K562 (cell line): ENCODE measurements around the gene TRMT1. TPM values are rescaled to one million over a fixed set of nuclear protein-coding genes. Genes with fewer than 3 reads are reported as not detected.
A peak's percentile ranks its signal among the peaks of the same experiment; 100 is the strongest.

Experiments used
- CBX1 ChIP-seq: sonication (generic); IDR thresholded peaks from 2 replicates; pipeline ENCODE4 v1.6.1; 2016; ENCODE audit warnings: antibody characterized with exemption, low read depth, mild to moderate bottlenecking
- ELF1 ChIP-seq: fragments of 200-800 bp; sonication (Bioruptor generic); IDR thresholded peaks from 2 replicates; pipeline ENCODE4 v1.6.1; 2016; ENCODE audit warnings: missing genetic modification characterization, missing compliant biosample characterization
- KAT8 ChIP-seq: fragments of 450-650 bp; IDR thresholded peaks from 2 replicates; pipeline ENCODE4 v1.6.1; 2016; ENCODE audit warnings: low read depth, mild to moderate bottlenecking
- LEF1 ChIP-seq: fragments of 450-650 bp; IDR thresholded peaks from 2 replicates; pipeline ENCODE4 v1.6.1; 2016; ENCODE audit warnings: mild to moderate bottlenecking
- MED1 ChIP-seq: sonication (generic); formaldehyde crosslinking; IDR thresholded peaks from 2 replicates; pipeline ENCODE4 v1.8.1; 2023; ENCODE audit warnings: missing genetic modification reagents, borderline replicate concordance
- NCOR1 ChIP-seq: fragments of 450-650 bp; IDR thresholded peaks from 2 replicates; pipeline ENCODE4 v1.6.1; 2016; ENCODE audit warnings: mild to moderate bottlenecking, moderate library complexity
- TAF1 ChIP-seq: IDR thresholded peaks from 2 replicates; pipeline ENCODE4 v1.6.1; 2011; ENCODE audit warnings: mild to moderate bottlenecking, low read length, moderate library complexity; ENCODE audit not compliant: insufficient read depth, control insufficient read depth, severe bottlenecking; ENCODE audit errors: extremely low read depth
- TAF9B ChIP-seq: fragments of 450-650 bp; IDR thresholded peaks from 2 replicates; pipeline ENCODE4 v1.6.1; 2018; ENCODE audit warnings: mild to moderate bottlenecking; ENCODE audit not compliant: partially characterized antibody
- ZNF217 ChIP-seq: sonication (generic); formaldehyde crosslinking; IDR thresholded peaks from 2 replicates; pipeline ENCODE4 v1.8.0; 2022; ENCODE audit warnings: mild to moderate bottlenecking, missing genetic modification reagents
- ZNF224 ChIP-seq: sonication (generic); formaldehyde crosslinking; IDR thresholded peaks from 2 replicates; pipeline ENCODE4 v1.8.0; 2022; ENCODE audit warnings: mild to moderate bottlenecking, missing genetic modification reagents
- ZNF239 ChIP-seq: fragments of 250-450 bp; sonication (Bioruptor Pico); IDR thresholded peaks from 2 replicates; pipeline ENCODE4 v1.4.0; 2020; ENCODE audit warnings: mild to moderate bottlenecking
- ZNF408 ChIP-seq: fragments of 250-450 bp; sonication (Bioruptor Pico); IDR thresholded peaks from 2 replicates; pipeline ENCODE4 v1.4.0; 2020; ENCODE audit warnings: low read depth, mild to moderate bottlenecking, moderate library complexity
- ZNF785 ChIP-seq: fragments of 250-450 bp; sonication (Bioruptor Pico); IDR thresholded peaks from 2 replicates; pipeline ENCODE4 v1.4.0; 2020; ENCODE audit warnings: mild to moderate bottlenecking
- ZSCAN29 ChIP-seq: fragments of 450-650 bp; IDR thresholded peaks from 2 replicates; pipeline ENCODE4 v1.6.1; 2017
- ZSCAN32 ChIP-seq: fragments of 450-650 bp; formaldehyde crosslinking; IDR thresholded peaks from 2 replicates; pipeline ENCODE4 v1.4.0; 2020; ENCODE audit warnings: mild to moderate bottlenecking, moderate library complexity
- polyA plus RNA-seq, 8 experiments: library from polyadenylated mRNA; depleted of rRNA in 4 of 8; stranded (reverse) in 5 of 8; unstranded in 3 of 8; fragments of >200 nt; fragmentation: Nextera tagmentation in 2 of 8; fragmentation: Illumina TruSeq in 1 of 8; extraction: Ambion mirVana in 2 of 8; extraction: Trizol in 1 of 8; gene quantifications; 2 replicates each; pipeline versions ENCODE4 v1.2.1 to v1.2.3, GENCODE V29; 2011 to 2014; ENCODE audit warnings: inconsistent platforms in 1 of 8, missing spikeins in 1 of 8
- total RNA-seq, 7 experiments: library from RNA; depleted of rRNA in 6 of 7; stranded (reverse); fragments of >200 nt in 6 of 7; fragmentation: Illumina TruSeq in 2 of 7; extraction: Trizol in 2 of 7; gene quantifications; 2 replicates each; pipeline versions ENCODE4 v1.2.1 to v1.2.3, GENCODE V29; 2011 to 2021; ENCODE audit warnings: low replicate concordance in 1 of 7
- TF ChIP-seq, protein P1 (sequence below): fragments of 200-800 bp; sonication (Bioruptor generic); IDR thresholded peaks from 2 replicates; pipeline ENCODE4 v1.6.1; 2016; ENCODE audit warnings: missing genetic modification characterization, missing compliant biosample characterization
- TF ChIP-seq, protein P2 (sequence below): fragments of 250-450 bp; sonication (Bioruptor Pico); IDR thresholded peaks from 2 replicates; pipeline ENCODE4 v1.8.0; 2022; ENCODE audit warnings: inconsistent platforms
- TF ChIP-seq, protein P3 (sequence below): sonication (generic); formaldehyde crosslinking; IDR thresholded peaks from 2 replicates; pipeline ENCODE4 v1.8.1; 2023; ENCODE audit warnings: mild to moderate bottlenecking, missing genetic modification reagents
- TF ChIP-seq, protein P4 (sequence below): fragments of 250-450 bp; sonication (Bioruptor Pico); IDR thresholded peaks from 2 replicates; pipeline ENCODE4 v1.5.1; 2021; ENCODE audit warnings: mild to moderate bottlenecking

TRMT1 gene
- total and polyA plus RNA-seq, 9 of the 15 experiments (the other 6 are each of a cell fraction or from before 2014, with no cell fraction given): 5.8 to 158 (median 54.3) TPM

DNA sequence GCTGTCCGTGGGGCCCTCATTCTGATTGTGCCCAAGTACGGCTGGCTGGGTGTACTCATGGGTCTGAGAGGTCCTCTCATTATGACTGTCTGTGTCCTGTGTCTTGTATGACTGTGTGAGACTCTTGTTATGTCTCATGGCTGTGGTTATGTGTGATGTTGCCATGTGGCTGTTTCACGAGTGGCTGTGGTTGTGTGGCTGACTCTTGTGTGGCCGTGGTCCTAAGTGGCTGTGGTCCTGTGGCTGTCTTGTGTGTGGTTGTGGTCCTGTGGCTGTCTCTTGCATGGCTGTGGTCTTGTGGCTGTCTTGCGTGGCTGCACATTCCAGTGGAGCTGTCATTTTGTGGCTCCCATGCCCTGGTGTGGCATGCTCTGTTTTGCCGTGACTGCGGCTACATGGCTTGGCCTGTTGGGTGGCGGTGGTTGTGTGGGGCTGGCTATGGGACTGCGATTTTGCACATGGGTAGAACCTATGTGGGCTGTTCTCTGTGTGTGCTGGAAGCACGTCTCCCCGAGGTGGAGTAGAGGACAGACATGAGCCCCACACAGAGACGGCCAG is 16.4 kb downstream of the TRMT1 start (continued):
- TF ChIP-seq, protein P1, sequence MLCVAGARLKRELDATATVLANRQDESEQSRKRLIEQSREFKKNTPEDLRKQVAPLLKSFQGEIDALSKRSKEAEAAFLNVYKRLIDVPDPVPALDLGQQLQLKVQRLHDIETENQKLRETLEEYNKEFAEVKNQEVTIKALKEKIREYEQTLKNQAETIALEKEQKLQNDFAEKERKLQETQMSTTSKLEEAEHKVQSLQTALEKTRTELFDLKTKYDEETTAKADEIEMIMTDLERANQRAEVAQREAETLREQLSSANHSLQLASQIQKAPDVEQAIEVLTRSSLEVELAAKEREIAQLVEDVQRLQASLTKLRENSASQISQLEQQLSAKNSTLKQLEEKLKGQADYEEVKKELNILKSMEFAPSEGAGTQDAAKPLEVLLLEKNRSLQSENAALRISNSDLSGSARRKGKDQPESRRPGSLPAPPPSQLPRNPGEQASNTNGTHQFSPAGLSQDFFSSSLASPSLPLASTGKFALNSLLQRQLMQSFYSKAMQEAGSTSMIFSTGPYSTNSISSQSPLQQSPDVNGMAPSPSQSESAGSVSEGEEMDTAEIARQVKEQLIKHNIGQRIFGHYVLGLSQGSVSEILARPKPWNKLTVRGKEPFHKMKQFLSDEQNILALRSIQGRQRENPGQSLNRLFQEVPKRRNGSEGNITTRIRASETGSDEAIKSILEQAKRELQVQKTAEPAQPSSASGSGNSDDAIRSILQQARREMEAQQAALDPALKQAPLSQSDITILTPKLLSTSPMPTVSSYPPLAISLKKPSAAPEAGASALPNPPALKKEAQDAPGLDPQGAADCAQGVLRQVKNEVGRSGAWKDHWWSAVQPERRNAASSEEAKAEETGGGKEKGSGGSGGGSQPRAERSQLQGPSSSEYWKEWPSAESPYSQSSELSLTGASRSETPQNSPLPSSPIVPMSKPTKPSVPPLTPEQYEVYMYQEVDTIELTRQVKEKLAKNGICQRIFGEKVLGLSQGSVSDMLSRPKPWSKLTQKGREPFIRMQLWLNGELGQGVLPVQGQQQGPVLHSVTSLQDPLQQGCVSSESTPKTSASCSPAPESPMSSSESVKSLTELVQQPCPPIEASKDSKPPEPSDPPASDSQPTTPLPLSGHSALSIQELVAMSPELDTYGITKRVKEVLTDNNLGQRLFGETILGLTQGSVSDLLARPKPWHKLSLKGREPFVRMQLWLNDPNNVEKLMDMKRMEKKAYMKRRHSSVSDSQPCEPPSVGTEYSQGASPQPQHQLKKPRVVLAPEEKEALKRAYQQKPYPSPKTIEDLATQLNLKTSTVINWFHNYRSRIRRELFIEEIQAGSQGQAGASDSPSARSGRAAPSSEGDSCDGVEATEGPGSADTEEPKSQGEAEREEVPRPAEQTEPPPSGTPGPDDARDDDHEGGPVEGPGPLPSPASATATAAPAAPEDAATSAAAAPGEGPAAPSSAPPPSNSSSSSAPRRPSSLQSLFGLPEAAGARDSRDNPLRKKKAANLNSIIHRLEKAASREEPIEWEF (CRISPR knock-in tag): no peak
- TF ChIP-seq KAT8 (no peak), ELF1 (tag) (no peak), ZNF785 (no peak), CBX1 (no peak), ZNF239 (no peak), LEF1 (no peak), MED1 (no peak), NCOR1 (0 out of 2 replicates have a peak, but pooled peaks have one; percentile 39), ZNF224 (CRISPR knock-in tag) (no peak), TAF1 (no peak), ZNF408 (no peak), ZNF217 (CRISPR knock-in tag) (no peak), TAF9B (no peak), ZSCAN32 (CRISPR knock-in tag) (no peak), ZSCAN29 (no peak)
- TF ChIP-seq, protein P2, sequence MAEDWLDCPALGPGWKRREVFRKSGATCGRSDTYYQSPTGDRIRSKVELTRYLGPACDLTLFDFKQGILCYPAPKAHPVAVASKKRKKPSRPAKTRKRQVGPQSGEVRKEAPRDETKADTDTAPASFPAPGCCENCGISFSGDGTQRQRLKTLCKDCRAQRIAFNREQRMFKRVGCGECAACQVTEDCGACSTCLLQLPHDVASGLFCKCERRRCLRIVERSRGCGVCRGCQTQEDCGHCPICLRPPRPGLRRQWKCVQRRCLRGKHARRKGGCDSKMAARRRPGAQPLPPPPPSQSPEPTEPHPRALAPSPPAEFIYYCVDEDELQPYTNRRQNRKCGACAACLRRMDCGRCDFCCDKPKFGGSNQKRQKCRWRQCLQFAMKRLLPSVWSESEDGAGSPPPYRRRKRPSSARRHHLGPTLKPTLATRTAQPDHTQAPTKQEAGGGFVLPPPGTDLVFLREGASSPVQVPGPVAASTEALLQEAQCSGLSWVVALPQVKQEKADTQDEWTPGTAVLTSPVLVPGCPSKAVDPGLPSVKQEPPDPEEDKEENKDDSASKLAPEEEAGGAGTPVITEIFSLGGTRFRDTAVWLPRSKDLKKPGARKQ: no peak
- TF ChIP-seq, protein P3, sequence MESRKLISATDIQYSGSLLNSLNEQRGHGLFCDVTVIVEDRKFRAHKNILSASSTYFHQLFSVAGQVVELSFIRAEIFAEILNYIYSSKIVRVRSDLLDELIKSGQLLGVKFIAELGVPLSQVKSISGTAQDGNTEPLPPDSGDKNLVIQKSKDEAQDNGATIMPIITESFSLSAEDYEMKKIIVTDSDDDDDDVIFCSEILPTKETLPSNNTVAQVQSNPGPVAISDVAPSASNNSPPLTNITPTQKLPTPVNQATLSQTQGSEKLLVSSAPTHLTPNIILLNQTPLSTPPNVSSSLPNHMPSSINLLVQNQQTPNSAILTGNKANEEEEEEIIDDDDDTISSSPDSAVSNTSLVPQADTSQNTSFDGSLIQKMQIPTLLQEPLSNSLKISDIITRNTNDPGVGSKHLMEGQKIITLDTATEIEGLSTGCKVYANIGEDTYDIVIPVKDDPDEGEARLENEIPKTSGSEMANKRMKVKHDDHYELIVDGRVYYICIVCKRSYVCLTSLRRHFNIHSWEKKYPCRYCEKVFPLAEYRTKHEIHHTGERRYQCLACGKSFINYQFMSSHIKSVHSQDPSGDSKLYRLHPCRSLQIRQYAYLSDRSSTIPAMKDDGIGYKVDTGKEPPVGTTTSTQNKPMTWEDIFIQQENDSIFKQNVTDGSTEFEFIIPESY (CRISPR knock-in tag): 0 out of 2 replicates have a peak, but pooled peaks have one; percentile 14
- TF ChIP-seq, protein P4, sequence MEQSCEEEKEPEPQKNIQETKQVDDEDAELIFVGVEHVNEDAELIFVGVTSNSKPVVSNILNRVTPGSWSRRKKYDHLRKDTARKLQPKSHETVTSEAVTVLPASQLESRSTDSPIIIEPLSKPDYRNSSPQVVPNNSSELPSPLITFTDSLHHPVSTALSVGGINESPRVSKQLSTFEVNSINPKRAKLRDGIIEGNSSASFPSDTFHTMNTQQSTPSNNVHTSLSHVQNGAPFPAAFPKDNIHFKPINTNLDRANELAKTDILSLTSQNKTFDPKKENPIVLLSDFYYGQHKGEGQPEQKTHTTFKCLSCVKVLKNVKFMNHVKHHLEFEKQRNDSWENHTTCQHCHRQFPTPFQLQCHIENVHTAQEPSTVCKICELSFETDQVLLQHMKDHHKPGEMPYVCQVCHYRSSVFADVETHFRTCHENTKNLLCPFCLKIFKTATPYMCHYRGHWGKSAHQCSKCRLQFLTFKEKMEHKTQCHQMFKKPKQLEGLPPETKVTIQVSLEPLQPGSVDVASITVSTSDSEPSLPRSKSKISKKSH: no peak
